Esophagus (tissue), 2 donors: Measurements from ENCODE around the gene PGC. TPM values are rescaled to one million over a fixed set of nuclear protein-coding genes. Genes with fewer than 3 reads are reported as not detected.

Experiments used
- H3K27ac ChIP-seq, 2 donors: one replicate each; pipeline ENCODE4 v1.5.1; 2013; ENCODE audit warnings: low read depth in 2 of 2, mild to moderate bottlenecking in 2 of 2, inconsistent platforms in 1 of 2, low read length in 1 of 2, moderate library complexity in 1 of 2
- H3K27me3 ChIP-seq, 2 donors: one replicate each; pipeline ENCODE4 v1.6.1; 2013; ENCODE audit warnings: low read length in 2 of 2, control low read depth in 1 of 2, mild to moderate bottlenecking in 1 of 2; ENCODE audit not compliant: insufficient read depth in 2 of 2, control insufficient read depth in 1 of 2
- H3K36me3 ChIP-seq, 2 donors: one replicate each; pipeline ENCODE4 v1.6.1; 2013; ENCODE audit warnings: low read length in 1 of 2; ENCODE audit not compliant: control insufficient read depth in 2 of 2, insufficient read depth in 2 of 2
- H3K4me1 ChIP-seq, 2 donors: one replicate each; pipeline ENCODE4 v1.6.1; 2013; ENCODE audit warnings: low read length in 1 of 2; ENCODE audit not compliant: control insufficient read depth in 2 of 2, insufficient read depth in 2 of 2
- H3K4me3 ChIP-seq, 2 donors: one replicate each; pipeline ENCODE4 v1.5.1; 2013; ENCODE audit warnings: low read length in 2 of 2, mild to moderate bottlenecking in 2 of 2, low read depth in 1 of 2, moderate library complexity in 1 of 2
- H3K9me3 ChIP-seq, 2 donors: one replicate each; pipeline ENCODE4 v1.6.1; 2013; ENCODE audit warnings: mild to moderate bottlenecking in 2 of 2, low read depth in 1 of 2, low read length in 1 of 2, moderate library complexity in 1 of 2; ENCODE audit not compliant: control insufficient read depth in 2 of 2, insufficient read depth in 1 of 2
- WGBS, 2 donors: extraction: QIAGEN DNeasy Blood & Tissue Kit; methylation state at CpG; one replicate each; pipeline ENCODE4 v1.1.7; 2013; 5-methylcytosine and 5-hydroxymethylcytosine counted together
- polyA plus RNA-seq, 2 donors: library from polyadenylated mRNA; stranded (reverse); fragments of 200-250 nt; gene quantifications; one replicate each; pipeline ENCODE4 v1.2.3, GENCODE V29; 2013
- donor health status: healthy with polysubstance abuse.
- donor health status: Bipolar disorder and iron deficiency.

The PGC gene
- polyA plus RNA-seq, 2 donors, result 1.6 to 13.4 TPM

GRCh38 chr6:41709375-41709774 lies 37.8 kb downstream of the PGC start:
- H3K4me3 ChIP-seq, result no peak overlapping the region
- H3K27me3 ChIP-seq, result no peaks in the 10 kb centered on the region
- whole genome bisulfite sequencing, 2 donors, result 86 to 92% methylated on average over 2 of the region's 2 CpGs
- no peaks in the 10 kb centered on the region for H3K9me3 ChIP-seq
- H3K36me3 ChIP-seq, result peaks cover 0 to 2% of the 10 kb centered on the region in 2 donors
- peaks cover 28 to 52% of the 10 kb centered on the region in 2 donors for H3K4me1 ChIP-seq
- no peak overlapping the region for H3K27ac ChIP-seq

- Histone ChIP-seq H3K27me3 (no peaks in the 10 kb centered on the region), H3K9me3 (no peaks in the 10 kb centered on the region), H3K4me3 (no peak overlapping the region), H3K4me1 (peaks cover 23 to 49% of the 10 kb centered on the region in 2 donors), H3K36me3 (peaks cover 0 to 2% of the 10 kb centered on the region in 2 donors), H3K27ac (no peak overlapping the region)
- WGBS, 2 donors, result 89 to 90% methylated on average over 3 of the region's 3 CpGs
Measured at GRCh38 chr6:41708856-41709255, 38.3 kb downstream of the PGC start.

GRCh38 chr6:41707565-41708200 lies 39.5 kb downstream of the PGC start:
- 37 to 55% methylated on average over 14 of the region's 14 CpGs for WGBS, 2 donors
- Histone ChIP-seq H3K9me3 (no peaks in the 10 kb centered on the region), H3K36me3 (peaks cover 0 to 2% of the 10 kb centered on the region in 2 donors), H3K27me3 (no peaks in the 10 kb centered on the region), H3K27ac (peak overlapping the region; percentile 33 to 78), H3K4me1 (peaks cover 20 to 37% of the 10 kb centered on the region in 2 donors), H3K4me3 (no peak overlapping the region)

GRCh38 chr6:41706876-41707564 lies 40.2 kb downstream of the PGC start:
- Histone ChIP-seq H3K9me3 (no peaks in the 10 kb centered on the region), H3K27ac (peak overlapping the region; percentile 78 to 81), H3K4me3 (no peak overlapping the region), H3K36me3 (peaks cover 0 to 4% of the 10 kb centered on the region in 2 donors), H3K27me3 (no peaks in the 10 kb centered on the region), H3K4me1 (peaks cover 18 to 35% of the 10 kb centered on the region in 2 donors)
- 47 to 64% methylated on average over 9 of the region's 9 CpGs for WGBS, 2 donors

GRCh38 chr6:41705996-41706835 lies 41.0 kb downstream of the PGC start:
- peaks cover 0 to 4% of the 10 kb centered on the region in 2 donors for H3K36me3 ChIP-seq
- peaks cover 18 to 29% of the 10 kb centered on the region in 2 donors for H3K4me1 ChIP-seq
- 22 to 40% methylated on average over 14 to 15 of the region's 15 CpGs for WGBS, 2 donors

GRCh38 chr6:41705311-41705995 lies 41.7 kb downstream of the PGC start:
- WGBS, 2 donors, result 54 to 69% methylated on average over 12 of the region's 12 CpGs
- Histone ChIP-seq H3K36me3 (peaks cover 0 to 2% of the 10 kb centered on the region in 2 donors), H3K4me3 (no peak overlapping the region), H3K27me3 (no peaks in the 10 kb centered on the region), H3K9me3 (no peaks in the 10 kb centered on the region), H3K4me1 (peaks cover 18 to 29% of the 10 kb centered on the region in 2 donors), H3K27ac (peak overlapping the region; percentile 69 to 81)

More at GRCh38 chr6:41705996-41706835, 41.0 kb downstream of the PGC start:
- peak overlapping the region; percentile 78 to 81 for H3K27ac ChIP-seq
- H3K9me3 ChIP-seq, result no peaks in the 10 kb centered on the region
- peak overlapping the region in 1 of 2 donors; percentile 7 for H3K4me3 ChIP-seq
- no peaks in the 10 kb centered on the region for H3K27me3 ChIP-seq

- Histone ChIP-seq H3K27ac (peak overlapping the region in 1 of 2 donors; percentile 69), H3K4me1 (peaks cover 18 to 29% of the 10 kb centered on the region in 2 donors), H3K27me3 (no peaks in the 10 kb centered on the region), H3K36me3 (peaks cover 0 to 2% of the 10 kb centered on the region in 2 donors), H3K9me3 (no peaks in the 10 kb centered on the region), H3K4me3 (no peak overlapping the region)
- 81 to 88% methylated on average over 5 of the region's 5 CpGs for WGBS, 2 donors
Measured at GRCh38 chr6:41704656-41705310, 42.4 kb downstream of the PGC start.

GRCh38 chr6:41704028-41704427 lies 43.2 kb downstream of the PGC start:
- Histone ChIP-seq H3K36me3 (peaks cover 0 to 2% of the 10 kb centered on the region in 2 donors), H3K4me1 (peaks cover 18 to 29% of the 10 kb centered on the region in 2 donors), H3K4me3 (no peak overlapping the region), H3K9me3 (no peaks in the 10 kb centered on the region), H3K27ac (no peak overlapping the region), H3K27me3 (no peaks in the 10 kb centered on the region)
- WGBS, 2 donors, result 81 to 87% methylated on average over 7 of the region's 7 CpGs
